GM18526 (cell line): ENCODE measurements around the gene FOXO3.

Experiments
- POLR2A ChIP-seq: IDR thresholded peaks from 3 replicates; pipeline ENCODE4 v1.6.1; 2011; ENCODE audit not compliant: insufficient read length; ENCODE audit errors: extremely low read depth

The FOXO3 gene

GRCh38 chr6:108580646-108581045, 19.9 kb downstream of the FOXO3 start:
- no peak for TF ChIP-seq POLR2A

GRCh38 chr6:108581237-108581931, 20.7 kb downstream of the FOXO3 start:
- no peak for TF ChIP-seq POLR2A

GRCh38 chr6:108581932-108582475, 21.3 kb downstream of the FOXO3 start:
- no peak for TF ChIP-seq POLR2A

- TF ChIP-seq POLR2A = no peak
Observed at GRCh38 chr6:108582618-108583017, 21.9 kb downstream of the FOXO3 start.

- no peak for TF ChIP-seq POLR2A
Observed at GRCh38 chr6:108584323-108584722, 23.6 kb downstream of the FOXO3 start.

- no peak for TF ChIP-seq POLR2A
Observed at GRCh38 chr6:108585359-108585758, 24.6 kb downstream of the FOXO3 start.

GRCh38 chr6:108585921-108586536, 25.3 kb downstream of the FOXO3 start:
- TF ChIP-seq POLR2A = no peak

GRCh38 chr6:108587258-108588059, 26.7 kb downstream of the FOXO3 start:
- no peak for TF ChIP-seq POLR2A

GRCh38 chr6:108588586-108588985, 27.9 kb downstream of the FOXO3 start:
- no peak for TF ChIP-seq POLR2A

- no peak for TF ChIP-seq POLR2A
Observed at GRCh38 chr6:108589244-108589791, 28.6 kb downstream of the FOXO3 start.

- no peak for TF ChIP-seq POLR2A
Observed at GRCh38 chr6:108591040-108591816, 30.5 kb downstream of the FOXO3 start.

GRCh38 chr6:108592371-108593337, 31.9 kb downstream of the FOXO3 start:
- no peak for TF ChIP-seq POLR2A

GRCh38 chr6:108594151-108594550, 33.4 kb downstream of the FOXO3 start:
- TF ChIP-seq POLR2A = no peak

- no peak for TF ChIP-seq POLR2A
Observed at GRCh38 chr6:108594640-108595039, 33.9 kb downstream of the FOXO3 start.

- TF ChIP-seq POLR2A = no peak
Observed at GRCh38 chr6:108596956-108597355, 36.2 kb downstream of the FOXO3 start.
